ENCODE data around the gene EZH1.

EZH1 gene

DNA sequence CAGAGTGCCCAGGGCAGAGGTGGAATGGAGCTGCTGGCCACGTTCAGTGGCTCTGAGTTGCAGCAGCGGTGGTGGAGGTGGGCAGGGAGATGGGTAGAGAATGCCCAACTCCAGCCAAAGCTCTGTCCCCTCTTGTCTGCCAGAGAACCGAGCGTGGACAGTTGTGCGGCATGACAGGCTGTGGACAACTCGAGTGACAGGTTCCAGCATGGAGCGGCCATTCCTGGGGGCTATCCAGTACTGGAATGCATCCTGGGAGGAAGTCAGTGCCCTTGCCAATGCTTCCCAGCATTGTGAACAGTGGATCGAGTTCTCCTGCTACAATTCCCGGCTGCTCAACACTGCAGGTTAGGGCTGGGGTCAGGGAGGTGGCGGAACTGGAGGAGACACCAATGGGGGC lies 54.2 kb downstream of the EZH1 start:
- Histone ChIP-seq H2BK5ac (ENCODE audit: low read depth, low read length, poor library complexity) (no peak overlapping the region), H4K8ac (ENCODE audit: low read depth, low read length) (no peak overlapping the region), H3K9ac (ENCODE audit: low read length) (no peak overlapping the region), H3K4me1 (ENCODE audit: control insufficient read depth in 1 of 2, insufficient read depth in 2 of 2, low read length in 2 of 2) (peaks cover 4% of the 10 kb centered on the region in 2 experiments), H3K23ac (ENCODE audit: low read length) (peak overlapping the region; percentile 6), H2AK5ac (ENCODE audit: low read length) (no peak overlapping the region), H3K9me3 (ENCODE audit: insufficient read depth, low read depth, low read length) (peaks cover 2% of the 10 kb centered on the region), H4K12ac (ENCODE audit: low read depth, low read length) (no peak overlapping the region), H3K4me3 (ENCODE audit: low read depth, low read length) (no peak overlapping the region), H2BK120ac (ENCODE audit: insufficient read depth, low read length, poor library complexity) (no peak overlapping the region), H2BK12ac (ENCODE audit: low read length) (no peak overlapping the region), H3K4me2 (ENCODE audit: low read length) (no peak overlapping the region), H3K4ac (ENCODE audit: low read depth, low read length) (no peak overlapping the region), H3K27ac (ENCODE audit: low read depth, low read length) (no peak overlapping the region), H3K79me1 (ENCODE audit: low read length) (no peaks in the 10 kb centered on the region), H4K91ac (ENCODE audit: low read depth, low read length) (no peak overlapping the region), H3K27me3 (ENCODE audit: insufficient read depth, low read length) (no peaks in the 10 kb centered on the region), H3K36me3 (ENCODE audit: control insufficient read depth in 1 of 2, insufficient read depth in 2 of 2, low read length in 2 of 2) (peaks cover 0 to 2% of the 10 kb centered on the region in 2 experiments), H3K14ac (ENCODE audit: low read length) (no peak overlapping the region), H3K79me2 (ENCODE audit: control insufficient read depth, insufficient read depth, low read length, poor library complexity) (no peaks in the 10 kb centered on the region), H2AFZ (ENCODE audit: insufficient read depth, low read length, poor library complexity) (no peak overlapping the region), H3K18ac (ENCODE audit: low read length) (no peak overlapping the region)
- no peak for DNase-seq
- WGBS (ENCODE audit: extremely low coverage, insufficient coverage, insufficient read length) = no CpG with 5 or more reads among the region's 10 CpGs

DNA sequence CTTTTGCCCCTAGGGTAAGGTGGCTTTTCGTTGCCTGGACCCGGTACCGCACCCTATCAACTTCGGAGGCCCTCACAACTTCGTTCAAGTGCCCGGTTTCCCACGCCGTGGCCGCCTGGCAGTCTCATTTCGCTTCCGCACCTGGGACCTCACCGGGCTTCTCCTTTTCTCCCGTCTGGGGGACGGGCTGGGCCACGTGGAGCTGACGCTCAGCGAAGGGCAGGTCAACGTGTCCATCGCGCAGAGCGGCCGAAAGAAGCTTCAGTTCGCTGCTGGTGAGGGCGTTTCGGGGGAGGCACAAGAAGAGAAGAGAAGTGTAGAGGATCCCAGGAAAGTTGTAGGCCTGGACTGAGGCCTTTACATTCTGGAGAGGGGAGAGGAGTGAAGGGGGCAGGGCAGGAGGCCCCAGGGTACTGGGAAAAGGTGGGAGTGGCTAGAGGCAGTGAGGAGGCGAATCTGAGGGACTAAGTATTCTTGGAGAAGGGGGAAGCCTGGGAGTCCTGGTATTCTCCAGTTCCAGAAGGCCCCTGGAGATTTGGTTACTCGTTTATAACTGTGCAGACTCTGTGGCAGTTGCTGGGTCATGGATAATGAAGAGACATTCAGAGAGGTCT lies 57.0 kb downstream of the EZH1 start:
- WGBS (ENCODE audit: extremely low coverage, insufficient coverage, insufficient read length) = no CpG with 5 or more reads among the region's 27 CpGs
- H3K4me2 ChIP-seq (ENCODE audit: low read length) = no peak overlapping the region
- DNase-seq = no peak
- H3K27me3 ChIP-seq (ENCODE audit: insufficient read depth, low read length) = peaks cover 14% of the 10 kb centered on the region
- H4K12ac ChIP-seq (ENCODE audit: low read depth, low read length) = no peak overlapping the region
- H3K79me2 ChIP-seq (ENCODE audit: control insufficient read depth, insufficient read depth, low read length, poor library complexity) = no peaks in the 10 kb centered on the region
- no peaks in the 10 kb centered on the region for H3K79me1 ChIP-seq (ENCODE audit: low read length)
- H2BK5ac ChIP-seq (ENCODE audit: low read depth, low read length, poor library complexity) = no peak overlapping the region
- no peak overlapping the region for H3K9ac ChIP-seq (ENCODE audit: low read length)
- no peak overlapping the region for H3K4me3 ChIP-seq (ENCODE audit: low read depth, low read length)
- no peak overlapping the region for H3K27ac ChIP-seq (ENCODE audit: low read depth, low read length)
- no peak overlapping the region for H3K23ac ChIP-seq (ENCODE audit: low read length)
- H4K8ac ChIP-seq (ENCODE audit: low read depth, low read length) = no peak overlapping the region
- no peak overlapping the region for H2BK120ac ChIP-seq (ENCODE audit: insufficient read depth, low read length, poor library complexity)
- H2AFZ ChIP-seq (ENCODE audit: insufficient read depth, low read length, poor library complexity) = no peak overlapping the region
- no peak overlapping the region for H3K4ac ChIP-seq (ENCODE audit: low read depth, low read length)
- peaks cover 2% of the 10 kb centered on the region for H3K9me3 ChIP-seq (ENCODE audit: insufficient read depth, low read depth, low read length)
- no peak overlapping the region for H3K18ac ChIP-seq (ENCODE audit: low read length)
- H3K36me3 ChIP-seq (ENCODE audit: control insufficient read depth in 1 of 2, insufficient read depth in 2 of 2, low read length in 2 of 2) = peaks cover 0 to 2% of the 10 kb centered on the region in 2 experiments
- H3K14ac ChIP-seq (ENCODE audit: low read length) = no peak overlapping the region
- no peak overlapping the region for H2BK12ac ChIP-seq (ENCODE audit: low read length)
- no peak overlapping the region for H2AK5ac ChIP-seq (ENCODE audit: low read length)
- peaks cover 4% of the 10 kb centered on the region in 2 experiments for H3K4me1 ChIP-seq (ENCODE audit: control insufficient read depth in 1 of 2, insufficient read depth in 2 of 2, low read length in 2 of 2)
- no peak overlapping the region for H4K91ac ChIP-seq (ENCODE audit: low read depth, low read length)

GRCh38 chr17:42686520-42687128 lies 58.2 kb downstream of the EZH1 start:
- no peak overlapping the region for H4K8ac ChIP-seq (ENCODE audit: low read depth, low read length)
- H3K36me3 ChIP-seq (ENCODE audit: control insufficient read depth in 1 of 2, insufficient read depth in 2 of 2, low read length in 2 of 2) = no peaks in the 10 kb centered on the region
- peaks cover 7% of the 10 kb centered on the region in 2 experiments for H3K4me1 ChIP-seq (ENCODE audit: control insufficient read depth in 1 of 2, insufficient read depth in 2 of 2, low read length in 2 of 2)
- H3K14ac ChIP-seq (ENCODE audit: low read length) = no peak overlapping the region
- no peak overlapping the region for H4K91ac ChIP-seq (ENCODE audit: low read depth, low read length)
- H3K79me1 ChIP-seq (ENCODE audit: low read length) = no peaks in the 10 kb centered on the region
- no peak overlapping the region for H3K4me2 ChIP-seq (ENCODE audit: low read length)
- DNase-seq = peak in 1 of 2 donors; percentile 21
- H3K23ac ChIP-seq (ENCODE audit: low read length) = no peak overlapping the region
- H3K27me3 ChIP-seq (ENCODE audit: insufficient read depth, low read length) = peaks cover 24% of the 10 kb centered on the region
- no peak overlapping the region for H3K9ac ChIP-seq (ENCODE audit: low read length)
- no peak overlapping the region for H2BK120ac ChIP-seq (ENCODE audit: insufficient read depth, low read length, poor library complexity)
- H3K4me3 ChIP-seq (ENCODE audit: low read depth, low read length) = no peak overlapping the region
- H3K79me2 ChIP-seq (ENCODE audit: control insufficient read depth, insufficient read depth, low read length, poor library complexity) = no peaks in the 10 kb centered on the region
- H4K12ac ChIP-seq (ENCODE audit: low read depth, low read length) = no peak overlapping the region
- H3K4ac ChIP-seq (ENCODE audit: low read depth, low read length) = no peak overlapping the region
- no peak overlapping the region for H3K18ac ChIP-seq (ENCODE audit: low read length)
- H3K27ac ChIP-seq (ENCODE audit: low read depth, low read length) = no peak overlapping the region
- no peak overlapping the region for H2AFZ ChIP-seq (ENCODE audit: insufficient read depth, low read length, poor library complexity)
- WGBS (ENCODE audit: extremely low coverage, insufficient coverage, insufficient read length) = no CpG with 5 or more reads among the region's 32 CpGs
- no peak overlapping the region for H2BK5ac ChIP-seq (ENCODE audit: low read depth, low read length, poor library complexity)
- no peak overlapping the region for H2BK12ac ChIP-seq (ENCODE audit: low read length)
- H3K9me3 ChIP-seq (ENCODE audit: insufficient read depth, low read depth, low read length) = peaks cover 2% of the 10 kb centered on the region
- no peak overlapping the region for H2AK5ac ChIP-seq (ENCODE audit: low read length)

DNA sequence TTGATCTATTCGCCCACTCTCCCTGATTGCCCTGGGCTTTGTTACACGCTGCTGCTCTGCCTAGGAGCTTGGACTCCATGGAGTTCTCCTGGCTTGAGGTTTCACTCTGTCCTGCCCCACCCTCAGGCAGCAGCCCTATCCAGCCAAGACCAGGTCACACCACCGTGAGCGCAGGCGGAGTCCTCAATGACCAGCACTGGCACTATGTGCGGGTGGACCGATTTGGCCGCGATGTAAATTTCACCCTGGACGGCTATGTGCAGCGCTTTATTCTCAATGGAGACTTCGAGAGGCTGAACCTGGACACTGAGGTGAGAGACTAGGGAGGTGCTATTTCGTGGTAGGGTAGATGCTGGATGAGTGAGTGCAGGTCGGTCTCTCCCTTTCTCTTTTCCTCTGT lies 59.0 kb downstream of the EZH1 start:
- H2BK12ac ChIP-seq (ENCODE audit: low read length) = no peak overlapping the region

More for the DNA sequence above, 59.0 kb downstream of the EZH1 start:
- Histone ChIP-seq H2AFZ (ENCODE audit: insufficient read depth, low read length, poor library complexity) (no peak overlapping the region), H2BK120ac (ENCODE audit: insufficient read depth, low read length, poor library complexity) (no peak overlapping the region), H2AK5ac (ENCODE audit: low read length) (no peak overlapping the region), H3K36me3 (ENCODE audit: control insufficient read depth in 1 of 2, insufficient read depth in 2 of 2, low read length in 2 of 2) (no peaks in the 10 kb centered on the region), H2BK5ac (ENCODE audit: low read depth, low read length, poor library complexity) (no peak overlapping the region), H3K4me3 (ENCODE audit: low read depth, low read length) (no peak overlapping the region), H3K14ac (ENCODE audit: low read length) (no peak overlapping the region), H3K9me3 (ENCODE audit: insufficient read depth, low read depth, low read length) (peaks cover 3% of the 10 kb centered on the region), H3K23ac (ENCODE audit: low read length) (no peak overlapping the region), H3K27ac (ENCODE audit: low read depth, low read length) (no peak overlapping the region), H3K4ac (ENCODE audit: low read depth, low read length) (no peak overlapping the region), H4K8ac (ENCODE audit: low read depth, low read length) (no peak overlapping the region), H3K79me2 (ENCODE audit: control insufficient read depth, insufficient read depth, low read length, poor library complexity) (no peaks in the 10 kb centered on the region), H3K4me2 (ENCODE audit: low read length) (no peak overlapping the region), H3K9ac (ENCODE audit: low read length) (no peak overlapping the region), H4K12ac (ENCODE audit: low read depth, low read length) (no peak overlapping the region), H3K79me1 (ENCODE audit: low read length) (no peaks in the 10 kb centered on the region), H3K4me1 (ENCODE audit: control insufficient read depth in 1 of 2, insufficient read depth in 2 of 2, low read length in 2 of 2) (peaks cover 7% of the 10 kb centered on the region in 2 experiments), H3K27me3 (ENCODE audit: insufficient read depth, low read length) (peaks cover 29% of the 10 kb centered on the region), H4K91ac (ENCODE audit: low read depth, low read length) (no peak overlapping the region), H3K18ac (ENCODE audit: low read length) (no peak overlapping the region)
- no CpG with 5 or more reads among the region's 14 CpGs for WGBS (ENCODE audit: extremely low coverage, insufficient coverage, insufficient read length)
- DNase-seq = peak in 1 of 2 donors; percentile 52

All from trophoblast cell (in vitro differentiated cells and primary cell).